ENCODE measurements around the gene ASGR2. TPM values are rescaled to one million over a fixed set of nuclear protein-coding genes. Genes with fewer than 3 reads are reported as not detected.

The ASGR2 gene
- total RNA-seq, 2 experiments from 2014 or later = 0.20 to 0.36 TPM

GRCh38 chr17:7084088-7084487, 30.5 kb downstream of the ASGR2 start:
- Mint-ChIP-seq H3K36me3 (ENCODE audit: low read depth) (no peaks in the 10 kb centered on the region), H3K9me3 (no peaks in the 10 kb centered on the region), H3K27ac (no peak overlapping the region), H3K4me1 (ENCODE audit: low read depth) (peaks cover 31% of the 10 kb centered on the region), H3K27me3 (peaks cover 34% of the 10 kb centered on the region), H3K4me3 (no peak overlapping the region)
- ChIA-PET POLR2A (interaction anchor here (0.7 kb wide), 1 partner anchor 72 kb away, joined by 3 read pairs; the partner anchor contains the start of gene RNASEK), CTCF (no interaction called here)
- intact Hi-C loops (cut with DNase I, micrococcal nuclease) = no loop called here
- ATAC-seq (ENCODE audit: poor library complexity) (no peak), DNase-seq (no peak)
- no peaks in the 10 kb centered on the region for H3K9me3 ChIP-seq (ENCODE audit: control insufficient read depth in 1 of 2, insufficient read depth in 1 of 2, low read length in 2 of 2)
- TF ChIP-seq, protein P1, sequence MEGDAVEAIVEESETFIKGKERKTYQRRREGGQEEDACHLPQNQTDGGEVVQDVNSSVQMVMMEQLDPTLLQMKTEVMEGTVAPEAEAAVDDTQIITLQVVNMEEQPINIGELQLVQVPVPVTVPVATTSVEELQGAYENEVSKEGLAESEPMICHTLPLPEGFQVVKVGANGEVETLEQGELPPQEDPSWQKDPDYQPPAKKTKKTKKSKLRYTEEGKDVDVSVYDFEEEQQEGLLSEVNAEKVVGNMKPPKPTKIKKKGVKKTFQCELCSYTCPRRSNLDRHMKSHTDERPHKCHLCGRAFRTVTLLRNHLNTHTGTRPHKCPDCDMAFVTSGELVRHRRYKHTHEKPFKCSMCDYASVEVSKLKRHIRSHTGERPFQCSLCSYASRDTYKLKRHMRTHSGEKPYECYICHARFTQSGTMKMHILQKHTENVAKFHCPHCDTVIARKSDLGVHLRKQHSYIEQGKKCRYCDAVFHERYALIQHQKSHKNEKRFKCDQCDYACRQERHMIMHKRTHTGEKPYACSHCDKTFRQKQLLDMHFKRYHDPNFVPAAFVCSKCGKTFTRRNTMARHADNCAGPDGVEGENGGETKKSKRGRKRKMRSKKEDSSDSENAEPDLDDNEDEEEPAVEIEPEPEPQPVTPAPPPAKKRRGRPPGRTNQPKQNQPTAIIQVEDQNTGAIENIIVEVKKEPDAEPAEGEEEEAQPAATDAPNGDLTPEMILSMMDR (IDR thresholded peaks at IDR 0.05) = no peak
- no peak overlapping the region for H3K4me3 ChIP-seq (ENCODE audit: low read length)
- H3K27ac ChIP-seq (ENCODE audit: low read depth in 1 of 2, low read length in 2 of 2) = no peak overlapping the region
- H3K36me3 ChIP-seq (ENCODE audit: insufficient read depth, low read length) = no peaks in the 10 kb centered on the region
- no peaks in the 10 kb centered on the region for H3K27me3 ChIP-seq (ENCODE audit: control insufficient read depth in 1 of 2, insufficient read depth in 2 of 2, low read length in 2 of 2)
- peaks cover 19% of the 10 kb centered on the region for H3K4me1 ChIP-seq (ENCODE audit: insufficient read depth, low read length)

- intact Hi-C loops (cut with DNase I, micrococcal nuclease) = no loop called here
- Histone ChIP-seq H3K9me3 (ENCODE audit: control insufficient read depth in 1 of 2, insufficient read depth in 1 of 2, low read length in 2 of 2) (no peaks in the 10 kb centered on the region), H3K4me1 (ENCODE audit: insufficient read depth, low read length) (peaks cover 19% of the 10 kb centered on the region), H3K36me3 (ENCODE audit: insufficient read depth, low read length) (no peaks in the 10 kb centered on the region), H3K27me3 (ENCODE audit: control insufficient read depth in 1 of 2, insufficient read depth in 2 of 2, low read length in 2 of 2) (no peaks in the 10 kb centered on the region), H3K27ac (ENCODE audit: low read depth in 1 of 2, low read length in 2 of 2) (no peak overlapping the region), H3K4me3 (ENCODE audit: low read length) (no peak overlapping the region)
- TF ChIP-seq, protein P1 (IDR thresholded peaks at IDR 0.05) = no peak
- Mint-ChIP-seq H3K4me3 (no peak overlapping the region), H3K27me3 (peaks cover 30% of the 10 kb centered on the region), H3K27ac (no peak overlapping the region), H3K36me3 (ENCODE audit: low read depth) (no peaks in the 10 kb centered on the region), H3K4me1 (ENCODE audit: low read depth) (peaks cover 31% of the 10 kb centered on the region), H3K9me3 (no peaks in the 10 kb centered on the region)
- POLR2A ChIA-PET = no interaction called here
- CTCF ChIA-PET = no interaction called here
- DNase-seq = peak in 1 of 14 experiments; percentile 34
- ATAC-seq (ENCODE audit: poor library complexity) = no peak
These were observed 31.0 kb downstream of the ASGR2 start for GRCh38 chr17:7083592-7083991.

- peaks cover 19% of the 10 kb centered on the region for H3K4me1 ChIP-seq (ENCODE audit: insufficient read depth, low read length)
- no peaks in the 10 kb centered on the region for H3K36me3 ChIP-seq (ENCODE audit: insufficient read depth, low read length)
- H3K27me3 Mint-ChIP-seq = peaks cover 20% of the 10 kb centered on the region
- H3K9me3 Mint-ChIP-seq = no peaks in the 10 kb centered on the region
- DNase-seq (peak in 6 of 14 experiments; percentile 8 to 73 (median 24)), ATAC-seq (ENCODE audit: poor library complexity) (peak; percentile 56)
- no peak overlapping the region for H3K4me3 Mint-ChIP-seq
- H3K4me1 Mint-ChIP-seq (ENCODE audit: low read depth) = peaks cover 31% of the 10 kb centered on the region
- intact Hi-C loops (cut with DNase I, micrococcal nuclease) = no loop called here
- ChIA-PET CTCF (no interaction called here), POLR2A (interaction anchor here (0.9 kb wide), 1 partner anchor 35 kb away, joined by 3 read pairs; no protein-coding TSS in a partner anchor)
- H3K4me3 ChIP-seq (ENCODE audit: low read length) = no peak overlapping the region
- TF ChIP-seq, protein P1 (IDR thresholded peaks at IDR 0.05) = no peak
- H3K27ac Mint-ChIP-seq = no peak overlapping the region
- H3K27me3 ChIP-seq (ENCODE audit: control insufficient read depth in 1 of 2, insufficient read depth in 2 of 2, low read length in 2 of 2) = no peaks in the 10 kb centered on the region
- H3K9me3 ChIP-seq (ENCODE audit: control insufficient read depth in 1 of 2, insufficient read depth in 1 of 2, low read length in 2 of 2) = no peaks in the 10 kb centered on the region
- no peak overlapping the region for H3K27ac ChIP-seq (ENCODE audit: low read depth in 1 of 2, low read length in 2 of 2)
- no peaks in the 10 kb centered on the region for H3K36me3 Mint-ChIP-seq (ENCODE audit: low read depth)
These were observed 33.1 kb downstream of the ASGR2 start for GRCh38 chr17:7081341-7082062.

Measured in CD4-positive, alpha-beta T cell (primary cell).